Subcutaneous abdominal adipose tissue (tissue), 5 donors: ENCODE measurements around the gene CXCL3.

ENCODE experiments used
- H3K27ac ChIP-seq: one replicate; pipeline ENCODE4 v1.7.0; 2013; ENCODE audit warnings: low read depth, mild to moderate bottlenecking, inconsistent platforms, low read length, moderate library complexity
- H3K27me3 ChIP-seq, 5 donors: one replicate each; pipeline ENCODE4 v1.7.0; 2013; ENCODE audit warnings: low read length in 5 of 5, inconsistent platforms in 1 of 5; ENCODE audit not compliant: control insufficient read depth in 5 of 5, insufficient read depth in 4 of 5
- H3K36me3 ChIP-seq, 5 donors: one replicate each; pipeline ENCODE4 v1.7.0; 2013; ENCODE audit warnings: low read length in 5 of 5; ENCODE audit not compliant: control insufficient read depth in 5 of 5, insufficient read depth in 5 of 5
- H3K4me1 ChIP-seq, 5 donors: one replicate each; pipeline ENCODE4 v1.7.0; 2013; ENCODE audit warnings: low read length in 5 of 5, mild to moderate bottlenecking in 3 of 5, moderate library complexity in 1 of 5; ENCODE audit not compliant: control insufficient read depth in 5 of 5, insufficient read depth in 5 of 5
- H3K4me3 ChIP-seq, 5 donors: one replicate each; pipeline ENCODE4 v1.7.0; 2013; ENCODE audit warnings: low read length in 5 of 5, low read depth in 1 of 5
- H3K9ac ChIP-seq, 5 donors: one replicate each; pipeline ENCODE4 v1.7.0; 2013; ENCODE audit warnings: low read length in 5 of 5, mild to moderate bottlenecking in 4 of 5, moderate library complexity in 3 of 5
- H3K9me3 ChIP-seq, 5 donors: one replicate each; pipeline ENCODE4 v1.7.0; 2013; ENCODE audit warnings: low read length in 5 of 5; ENCODE audit not compliant: control insufficient read depth in 5 of 5
- donor health status: healthy.
- donor health status: healthy.
- donor health status: healthy.
- donor health status: healthy.
- donor health status: healthy.

CXCL3 gene

DNA sequence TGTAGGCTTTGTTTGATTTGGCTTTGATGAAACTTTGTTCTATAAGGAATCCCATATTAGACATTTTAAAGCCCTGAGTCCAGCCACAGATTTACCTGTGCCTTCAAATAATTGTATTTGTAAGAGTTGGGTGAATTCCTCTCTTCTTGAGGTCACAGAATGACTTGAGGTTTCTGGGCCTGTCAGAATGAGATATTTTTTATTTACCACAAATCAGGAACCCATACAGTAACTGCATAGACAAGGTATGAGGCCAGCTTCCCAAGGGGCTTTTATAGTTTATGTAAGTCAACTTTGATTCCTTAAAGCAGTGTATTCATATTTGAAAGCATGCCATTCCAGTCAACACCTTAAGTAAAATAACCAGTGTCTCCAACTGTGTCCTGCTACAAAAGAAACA is 29.1 kb upstream of the CXCL3 start:
- H3K4me1 ChIP-seq, result no peaks in the 10 kb centered on the region
- no peaks in the 10 kb centered on the region for H3K27me3 ChIP-seq
- H3K9me3 ChIP-seq, result no peaks in the 10 kb centered on the region
- H3K36me3 ChIP-seq, result no peaks in the 10 kb centered on the region
- no peak overlapping the region for H3K9ac ChIP-seq
- H3K4me3 ChIP-seq, result no peak overlapping the region
- H3K27ac ChIP-seq, result no peak overlapping the region

GRCh38 chr4:74066232-74066631 is 27.7 kb upstream of the CXCL3 start:
- Histone ChIP-seq H3K27me3 (no peaks in the 10 kb centered on the region), H3K4me3 (no peak overlapping the region), H3K4me1 (no peaks in the 10 kb centered on the region), H3K36me3 (no peaks in the 10 kb centered on the region), H3K27ac (no peak overlapping the region), H3K9me3 (peaks cover 0 to 4% (median 2%) of the 10 kb centered on the region in 5 donors), H3K9ac (no peak overlapping the region)

DNA sequence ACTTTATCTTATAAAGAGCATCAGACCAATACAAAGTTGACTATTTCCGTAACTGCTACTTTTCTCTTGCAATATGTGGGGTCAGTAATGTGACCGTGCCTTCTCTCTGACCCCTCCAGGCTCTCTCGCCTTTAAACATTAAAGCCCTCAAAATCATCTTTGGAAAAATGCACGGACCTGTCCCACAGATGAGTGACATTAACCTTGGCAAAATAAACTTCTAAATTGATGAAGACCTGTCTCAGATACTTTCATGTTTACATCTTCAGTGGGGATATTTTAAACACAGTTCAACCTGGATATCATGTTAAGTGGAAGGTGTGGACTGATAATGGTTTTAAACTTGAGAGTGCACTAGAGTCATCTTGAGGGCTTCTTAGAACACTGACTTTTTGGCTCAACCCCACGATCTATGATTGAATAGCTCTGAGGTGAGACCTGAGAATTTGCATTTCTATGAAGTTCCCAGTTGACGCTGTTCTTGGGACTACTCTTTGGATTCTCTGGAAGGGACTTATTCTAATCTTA is 26.7 kb upstream of the CXCL3 start:
- H3K9ac ChIP-seq, result no peak overlapping the region
- H3K4me3 ChIP-seq, result no peak overlapping the region
- H3K27ac ChIP-seq, result no peak overlapping the region

DNA sequence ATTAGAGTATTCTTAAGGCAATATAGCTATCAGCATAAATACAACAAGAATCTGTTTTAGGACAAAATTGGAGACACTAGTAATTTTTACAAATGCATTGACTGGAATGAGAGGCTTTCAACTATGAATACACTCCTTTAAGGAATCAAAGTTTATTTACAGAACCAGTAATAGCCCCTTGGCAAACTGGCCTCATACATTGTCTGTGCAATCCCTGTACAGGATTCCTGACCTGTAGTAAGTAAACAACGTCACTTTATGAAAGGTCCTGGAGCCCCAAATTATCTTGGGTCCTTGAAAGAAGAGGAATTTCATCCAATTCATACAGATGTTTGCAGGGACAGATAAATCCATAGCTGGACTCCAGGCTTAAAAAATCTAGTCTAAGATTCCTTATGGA is 25.4 kb upstream of the CXCL3 start:
- Histone ChIP-seq H3K27me3 (no peaks in the 10 kb centered on the region), H3K36me3 (no peaks in the 10 kb centered on the region), H3K4me3 (no peak overlapping the region), H3K9ac (no peak overlapping the region), H3K4me1 (no peaks in the 10 kb centered on the region), H3K27ac (no peak overlapping the region), H3K9me3 (peaks cover 0 to 4% (median 3%) of the 10 kb centered on the region in 5 donors)

More for the DNA sequence above, 26.7 kb upstream of the CXCL3 start:
- Histone ChIP-seq H3K4me1 (no peaks in the 10 kb centered on the region), H3K9me3 (peaks cover 0 to 4% (median 3%) of the 10 kb centered on the region in 5 donors), H3K36me3 (no peaks in the 10 kb centered on the region), H3K27me3 (no peaks in the 10 kb centered on the region)

DNA sequence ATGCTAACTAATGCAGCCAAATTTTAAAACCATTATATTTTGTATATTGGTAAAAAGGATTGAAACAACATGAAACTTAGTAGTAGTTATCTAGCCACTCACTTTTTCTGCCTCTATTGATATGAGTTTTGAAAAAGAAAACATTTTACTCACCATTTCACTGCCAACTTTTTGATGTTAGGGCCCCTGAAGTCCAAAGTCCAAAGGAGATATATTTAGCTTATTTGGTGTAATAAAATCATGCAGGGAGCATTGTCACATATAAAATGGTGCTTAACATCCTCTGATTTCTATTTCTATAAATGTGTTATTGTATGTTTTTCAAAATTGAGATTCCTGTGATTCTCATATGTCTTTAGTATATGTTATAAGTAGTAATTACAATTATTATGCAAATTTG is 24.5 kb upstream of the CXCL3 start:
- Histone ChIP-seq H3K4me1 (no peaks in the 10 kb centered on the region), H3K36me3 (no peaks in the 10 kb centered on the region), H3K27me3 (no peaks in the 10 kb centered on the region), H3K27ac (no peak overlapping the region), H3K9ac (no peak overlapping the region), H3K4me3 (no peak overlapping the region), H3K9me3 (peaks cover 0 to 4% (median 3%) of the 10 kb centered on the region in 5 donors)

GRCh38 chr4:74061430-74061829 is 22.9 kb upstream of the CXCL3 start:
- H3K27me3 ChIP-seq, result no peaks in the 10 kb centered on the region
- no peaks in the 10 kb centered on the region for H3K36me3 ChIP-seq
- no peak overlapping the region for H3K4me3 ChIP-seq
- no peak overlapping the region for H3K9ac ChIP-seq
- H3K27ac ChIP-seq, result no peak overlapping the region
- no peaks in the 10 kb centered on the region for H3K4me1 ChIP-seq
- peaks cover 0 to 4% (median 3%) of the 10 kb centered on the region in 5 donors for H3K9me3 ChIP-seq

- H3K27ac ChIP-seq, result no peak overlapping the region
- no peak overlapping the region for H3K9ac ChIP-seq
- peaks cover 0 to 4% (median 3%) of the 10 kb centered on the region in 5 donors for H3K9me3 ChIP-seq
- H3K4me1 ChIP-seq, result peaks cover 0 to 3% (median 0%) of the 10 kb centered on the region in 5 donors
- no peaks in the 10 kb centered on the region for H3K36me3 ChIP-seq
- H3K27me3 ChIP-seq, result peaks cover 0 to 3% (median 0%) of the 10 kb centered on the region in 5 donors
- H3K4me3 ChIP-seq, result no peak overlapping the region
Measured at GRCh38 chr4:74059161-74059829, 20.8 kb upstream of the CXCL3 start.

GRCh38 chr4:74058048-74058651 is 19.7 kb upstream of the CXCL3 start:
- no peak overlapping the region for H3K4me3 ChIP-seq
- H3K4me1 ChIP-seq, result peaks cover 0 to 3% (median 0%) of the 10 kb centered on the region in 5 donors
- no peak overlapping the region for H3K9ac ChIP-seq
- H3K36me3 ChIP-seq, result no peaks in the 10 kb centered on the region
- no peak overlapping the region for H3K27ac ChIP-seq
- H3K27me3 ChIP-seq, result peaks cover 0 to 3% (median 0%) of the 10 kb centered on the region in 5 donors
- H3K9me3 ChIP-seq, result peaks cover 0 to 4% (median 3%) of the 10 kb centered on the region in 5 donors

GRCh38 chr4:74057588-74057987 is 19.1 kb upstream of the CXCL3 start:
- Histone ChIP-seq H3K9me3 (peaks cover 0 to 4% (median 3%) of the 10 kb centered on the region in 5 donors), H3K4me1 (peaks cover 0 to 3% (median 0%) of the 10 kb centered on the region in 5 donors), H3K9ac (no peak overlapping the region), H3K27me3 (peaks cover 0 to 3% (median 0%) of the 10 kb centered on the region in 5 donors), H3K4me3 (no peak overlapping the region), H3K36me3 (no peaks in the 10 kb centered on the region), H3K27ac (no peak overlapping the region)

DNA sequence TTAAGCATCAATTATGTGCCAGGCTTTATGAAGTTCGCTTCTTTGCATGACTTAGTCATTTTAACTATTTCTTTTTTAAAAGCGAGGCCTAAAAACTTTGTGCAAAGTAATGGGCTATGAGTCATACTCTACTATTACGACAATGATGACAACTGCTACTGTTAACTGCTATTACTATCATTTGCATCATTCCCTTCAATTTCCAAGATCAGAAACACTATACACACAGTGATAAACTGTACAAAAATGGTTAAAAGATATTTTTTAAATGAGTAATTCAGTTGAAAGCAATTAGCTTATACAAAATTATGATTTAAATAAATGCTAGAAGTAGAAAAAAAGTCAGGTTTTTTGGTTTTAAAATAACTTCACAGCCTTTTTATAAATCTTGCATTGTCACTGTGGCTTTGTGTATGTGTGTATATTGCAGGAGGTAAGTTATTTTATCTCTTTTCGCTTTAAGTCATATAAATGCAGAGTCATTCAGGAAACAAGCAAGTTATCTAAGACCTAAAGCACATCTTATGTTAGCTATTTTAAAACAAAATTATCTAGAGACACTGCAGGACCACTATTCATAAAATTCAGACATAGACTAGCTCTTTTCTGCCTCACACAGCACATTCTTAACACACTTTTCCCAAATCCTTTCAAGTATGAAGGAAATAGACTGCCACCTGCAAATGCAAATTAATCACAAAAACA is 18.5 kb upstream of the CXCL3 start:
- H3K9ac ChIP-seq, result no peak overlapping the region
- H3K27me3 ChIP-seq, result peaks cover 0 to 3% (median 0%) of the 10 kb centered on the region in 5 donors
- H3K4me3 ChIP-seq, result no peak overlapping the region
- no peak overlapping the region for H3K27ac ChIP-seq
- peaks cover 0 to 3% (median 0%) of the 10 kb centered on the region in 5 donors for H3K4me1 ChIP-seq
- H3K9me3 ChIP-seq, result peaks cover 0 to 4% (median 3%) of the 10 kb centered on the region in 5 donors
- no peaks in the 10 kb centered on the region for H3K36me3 ChIP-seq
